Measurements from ENCODE around the gene SDR42E1.
"Not testable (repeated sequence)": the region's sequence is repeated elsewhere in the genome, so short reads cannot be mapped to it uniquely, and the experiment has no call there.

SDR42E1 gene

DNA sequence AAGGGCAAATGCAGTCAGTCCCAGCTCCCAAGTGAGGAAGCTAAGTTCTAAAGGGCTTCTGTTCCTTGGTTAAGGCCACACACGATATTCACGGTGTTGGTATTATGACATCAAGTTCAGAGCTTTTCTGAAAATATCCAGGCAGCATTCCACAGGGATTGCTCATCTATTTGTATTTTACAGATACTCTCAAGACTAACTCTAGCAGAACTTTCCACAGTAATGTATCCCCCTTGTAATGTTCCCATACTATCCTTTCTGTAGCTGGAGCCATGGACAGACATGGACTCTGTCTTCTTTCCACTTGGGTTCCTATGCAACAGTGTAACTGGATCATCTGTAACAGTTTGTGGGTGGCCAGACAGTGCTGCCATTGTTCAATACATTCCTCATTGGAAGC lies 13.5 kb downstream of the SDR42E1 start:
- no peak for DNase-seq

DNA sequence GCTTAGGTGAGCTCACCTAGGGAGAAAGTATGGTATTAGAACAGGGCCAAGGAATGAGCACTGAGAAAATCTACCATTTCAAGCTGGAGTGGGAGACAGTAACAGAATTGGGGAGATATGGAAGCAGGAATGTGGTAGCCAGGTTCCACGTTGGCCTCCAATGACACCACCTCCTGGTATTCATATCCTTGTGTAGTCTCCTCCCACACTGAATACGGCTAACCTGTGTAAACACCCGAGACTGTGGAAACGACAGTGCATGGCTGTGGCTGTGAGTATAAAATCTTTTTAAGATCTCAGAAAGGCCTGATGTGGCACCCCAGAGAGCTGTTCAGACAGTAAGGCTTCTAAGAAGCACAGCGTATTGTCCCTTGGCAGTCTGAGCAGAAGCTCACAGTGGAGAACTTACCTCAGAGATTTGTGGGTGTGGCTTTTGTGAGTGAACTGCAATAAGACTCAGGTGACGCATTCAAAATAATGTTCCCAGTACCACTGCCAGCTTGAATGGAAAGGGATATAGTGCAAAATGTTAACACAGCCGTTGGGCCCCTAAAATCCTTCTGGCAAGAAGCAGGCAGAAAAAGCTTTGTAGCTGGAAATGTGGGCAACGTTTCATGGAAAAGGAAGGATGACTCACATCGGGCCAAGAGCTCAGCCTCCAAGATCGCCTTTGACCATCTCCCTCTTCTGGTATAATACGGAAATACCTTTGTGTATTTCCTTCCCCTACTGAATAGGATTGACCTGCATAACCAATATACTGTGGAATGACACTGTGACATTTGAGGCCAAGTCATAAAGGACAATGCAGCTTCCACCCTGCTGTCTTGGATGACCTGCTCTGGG lies 14.4 kb downstream of the SDR42E1 start:
- no peak for DNase-seq

DNA sequence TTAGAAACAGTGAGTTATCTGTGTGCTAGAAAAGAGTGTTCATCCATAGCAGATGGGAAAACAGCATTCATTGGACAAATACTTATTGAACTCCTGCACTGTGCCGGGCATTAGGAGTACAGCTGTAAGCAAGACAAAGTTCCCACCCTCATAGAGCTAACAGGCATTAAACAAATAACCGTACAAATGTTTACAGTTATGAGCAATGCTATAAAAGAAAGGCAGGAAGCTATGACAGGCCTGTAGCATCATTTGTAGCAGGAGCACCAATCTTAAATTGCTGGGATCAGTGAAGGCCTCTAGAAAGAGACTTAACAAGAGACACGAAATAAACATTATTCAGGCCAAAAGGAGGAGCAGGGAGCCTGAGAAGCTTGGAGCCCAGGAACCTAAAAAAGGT lies 15.6 kb downstream of the SDR42E1 start:
- no peak for DNase-seq

DNA sequence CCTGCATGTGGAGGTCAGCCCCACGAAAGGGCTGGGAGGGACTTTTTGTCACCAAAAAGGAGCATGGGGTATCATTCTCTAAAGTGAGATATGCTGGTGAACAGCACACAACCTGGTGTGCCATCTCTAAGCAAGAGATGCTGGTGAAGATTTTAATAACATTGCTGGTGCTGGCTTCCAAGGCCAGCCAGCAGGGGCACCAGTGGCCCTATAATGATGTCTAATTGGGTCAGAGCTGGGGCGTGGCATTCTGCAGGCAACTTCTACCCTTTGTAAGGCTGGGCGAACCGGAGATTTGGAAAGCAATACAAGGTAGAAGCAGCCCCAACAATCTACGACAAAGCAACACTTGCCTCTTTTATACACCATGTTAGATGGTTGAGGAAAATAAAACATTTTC lies 16.8 kb downstream of the SDR42E1 start:
- DNase-seq = no peak

DNA sequence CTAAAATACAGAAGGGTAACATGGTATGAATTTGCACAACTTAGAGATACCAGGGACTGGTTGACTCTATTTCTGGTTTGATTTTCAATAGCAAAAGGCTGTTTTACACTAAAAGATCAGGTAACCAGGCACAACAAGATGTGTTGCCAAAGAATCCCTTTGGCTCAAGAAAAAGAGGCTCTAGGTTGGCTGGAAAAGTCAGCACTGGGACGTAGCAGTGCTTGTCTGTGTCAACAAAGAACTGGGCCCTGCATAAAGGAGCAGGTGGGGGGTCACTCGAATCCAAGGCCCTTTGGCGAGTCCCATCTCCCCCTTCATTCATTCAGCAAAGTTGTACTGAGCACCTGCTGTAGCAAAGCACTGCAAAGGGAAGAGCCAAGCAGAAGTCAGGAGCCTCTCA lies 18.4 kb downstream of the SDR42E1 start:
- DNase-seq = no peak

DNA sequence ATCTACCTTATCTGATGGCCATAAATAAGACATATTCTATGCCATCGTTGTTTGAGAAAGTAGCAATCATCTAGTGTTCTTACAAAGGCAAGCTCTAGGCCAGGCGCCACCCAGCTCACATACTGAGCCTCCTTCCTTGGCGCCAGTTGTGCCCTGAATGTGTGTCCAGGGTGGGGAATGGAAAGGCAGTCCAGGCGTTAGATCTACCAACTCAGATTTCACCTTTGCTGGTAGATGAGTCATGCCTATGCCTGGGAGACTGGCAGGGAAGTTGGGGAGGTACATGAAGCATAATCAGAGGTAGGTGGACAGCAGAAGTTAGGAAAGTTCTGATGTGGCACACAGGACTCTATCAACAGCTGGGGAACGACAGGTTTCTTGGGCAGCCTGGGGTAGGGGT lies 23.6 kb downstream of the SDR42E1 start:
- DNase-seq = no peak

DNA sequence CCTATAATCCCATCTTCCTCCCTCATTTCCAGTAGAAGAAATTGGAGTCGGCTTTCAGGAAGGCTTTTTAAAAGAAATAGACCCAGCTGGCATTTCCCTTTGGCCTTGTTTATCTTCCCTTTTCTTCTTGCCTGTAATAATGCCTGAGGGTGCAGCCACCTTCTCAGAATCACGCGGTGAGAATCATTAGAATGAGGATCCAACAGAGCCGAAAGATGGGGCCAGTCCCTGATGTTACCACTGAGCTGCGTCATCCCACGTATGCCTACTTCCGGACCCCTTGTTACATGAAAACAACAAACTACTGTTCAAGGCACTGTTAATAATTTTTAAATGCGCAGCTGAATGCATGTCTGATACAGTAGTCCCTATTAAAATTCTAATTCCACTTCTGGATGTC lies 24.1 kb downstream of the SDR42E1 start:
- no peak for DNase-seq

DNA sequence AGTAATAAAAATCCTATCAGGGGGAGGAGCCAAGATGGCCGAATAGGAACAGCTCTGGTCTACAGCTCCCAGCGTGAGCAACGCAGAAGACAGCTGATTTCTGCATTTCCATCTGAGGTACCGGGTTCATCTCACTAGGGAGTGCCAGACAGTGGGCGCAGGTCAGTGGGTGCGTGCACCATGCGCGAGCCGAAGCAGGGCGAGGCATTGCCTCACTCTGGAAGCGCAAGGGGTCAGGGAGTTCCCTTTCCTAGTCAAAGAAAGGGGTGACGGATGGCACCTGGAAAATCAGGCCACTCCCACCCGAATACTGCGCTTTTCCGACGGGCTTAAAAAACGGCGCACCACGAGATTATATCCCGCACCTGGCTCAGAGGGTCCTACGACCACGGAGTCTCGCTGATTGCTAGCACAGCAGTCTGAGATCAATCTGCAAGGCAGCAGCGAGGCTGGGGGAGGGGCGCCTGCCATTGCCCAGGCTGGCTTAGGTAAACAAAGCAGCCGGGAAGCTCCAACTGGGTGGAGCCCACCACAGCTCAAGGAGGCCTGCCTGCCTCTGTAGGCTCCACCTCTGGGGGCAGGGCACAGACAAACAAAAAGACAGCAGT lies 33.8 kb downstream of the SDR42E1 start:
- not testable (repeated sequence) for DNase-seq

DNA sequence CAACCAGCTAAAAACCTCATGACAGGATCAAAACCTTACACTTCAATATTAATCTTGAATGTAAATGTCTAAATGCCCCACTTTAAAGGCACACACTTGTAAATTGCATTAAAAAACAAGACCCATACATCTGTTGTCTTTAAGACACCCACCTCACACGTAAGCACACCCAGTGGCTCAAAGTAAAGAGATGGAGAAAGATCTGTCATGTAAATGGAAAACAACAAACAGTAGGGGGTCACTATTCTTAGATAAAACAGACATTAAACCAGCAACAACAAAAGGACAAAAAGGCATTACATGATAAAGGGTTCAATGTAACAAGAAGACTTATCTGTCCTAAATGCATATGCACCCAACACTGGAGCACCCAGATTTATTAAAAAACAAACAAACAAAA lies 35.6 kb downstream of the SDR42E1 start:
- DNase-seq = no peak

DNA sequence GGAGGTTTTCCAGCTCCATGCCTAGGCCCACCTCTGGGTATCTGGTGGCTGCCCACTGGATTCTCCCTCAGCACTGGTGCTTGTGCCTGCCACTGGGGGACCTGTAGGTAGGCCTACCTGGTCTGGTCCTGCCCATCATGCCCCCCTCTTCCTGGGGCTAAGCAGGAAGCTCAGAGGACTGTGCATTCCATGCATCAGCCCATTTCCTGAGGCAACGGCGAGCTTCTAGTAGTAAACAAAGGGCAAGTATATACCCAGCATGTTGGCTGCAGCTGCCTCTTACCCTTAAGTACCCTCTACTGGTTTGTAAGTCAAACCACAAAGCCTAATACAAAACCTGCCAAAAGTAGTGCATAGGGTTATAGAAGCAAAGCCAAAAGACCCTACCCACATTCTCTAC lies 37.5 kb downstream of the SDR42E1 start:
- peak; percentile 40 for DNase-seq

DNA sequence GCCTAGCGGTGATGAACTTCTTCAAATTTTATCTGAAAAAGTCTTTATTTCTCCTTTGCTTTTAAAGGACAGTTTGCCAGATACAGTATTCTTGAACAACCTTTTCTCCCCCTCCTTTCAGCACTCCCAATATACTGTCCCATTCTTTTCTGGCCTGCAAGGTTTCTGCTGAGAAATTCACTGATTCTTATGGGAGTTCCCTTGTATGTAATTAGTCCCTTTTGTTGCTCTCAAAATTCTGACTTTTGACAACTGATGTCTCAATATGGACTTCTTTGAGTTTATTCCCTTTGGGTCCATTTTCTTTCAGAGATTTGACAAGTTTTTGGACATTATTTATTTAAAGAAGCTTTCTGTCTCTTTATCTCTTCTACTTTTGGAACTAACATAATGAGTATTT lies 39.4 kb downstream of the SDR42E1 start:
- DNase-seq = no peak

DNA sequence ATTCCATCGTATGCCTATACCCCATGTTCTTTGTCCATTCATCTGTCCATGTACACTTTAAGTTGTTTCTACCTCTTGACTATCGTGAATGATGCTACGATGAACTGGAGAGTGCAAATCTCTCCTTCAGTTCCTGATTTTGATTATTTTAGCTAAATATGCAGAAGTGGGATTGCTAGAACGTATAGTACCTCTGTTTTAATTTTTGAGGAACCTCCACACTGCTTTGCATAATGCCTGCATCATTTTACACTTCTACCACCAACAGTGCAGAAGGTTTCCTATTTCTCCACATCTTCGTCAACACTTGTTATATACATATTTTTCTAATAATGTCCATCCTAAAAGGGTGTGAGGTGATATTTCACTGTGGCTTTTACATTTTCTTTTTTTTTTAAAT lies 43.9 kb downstream of the SDR42E1 start:
- DNase-seq = no peak

DNA sequence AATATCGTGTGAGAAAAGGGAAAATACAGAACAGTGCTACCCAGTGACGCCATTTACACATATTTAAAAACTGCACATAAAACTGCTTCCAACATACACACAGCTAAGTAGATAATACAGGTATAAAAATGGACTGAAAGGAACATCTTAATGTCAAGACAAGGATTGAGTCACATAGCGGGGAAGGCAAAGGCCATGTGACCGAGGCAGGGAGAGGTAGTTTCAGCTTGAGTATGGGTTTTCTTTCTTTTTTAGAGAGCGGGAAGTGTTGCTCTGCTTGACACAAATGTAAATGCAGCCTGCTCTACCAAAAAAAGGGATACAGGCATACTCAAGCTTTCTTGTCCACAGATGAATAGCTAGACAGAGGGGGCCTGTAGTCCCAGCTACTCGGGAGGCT lies 46.5 kb downstream of the SDR42E1 start:
- no peak for DNase-seq

DNA sequence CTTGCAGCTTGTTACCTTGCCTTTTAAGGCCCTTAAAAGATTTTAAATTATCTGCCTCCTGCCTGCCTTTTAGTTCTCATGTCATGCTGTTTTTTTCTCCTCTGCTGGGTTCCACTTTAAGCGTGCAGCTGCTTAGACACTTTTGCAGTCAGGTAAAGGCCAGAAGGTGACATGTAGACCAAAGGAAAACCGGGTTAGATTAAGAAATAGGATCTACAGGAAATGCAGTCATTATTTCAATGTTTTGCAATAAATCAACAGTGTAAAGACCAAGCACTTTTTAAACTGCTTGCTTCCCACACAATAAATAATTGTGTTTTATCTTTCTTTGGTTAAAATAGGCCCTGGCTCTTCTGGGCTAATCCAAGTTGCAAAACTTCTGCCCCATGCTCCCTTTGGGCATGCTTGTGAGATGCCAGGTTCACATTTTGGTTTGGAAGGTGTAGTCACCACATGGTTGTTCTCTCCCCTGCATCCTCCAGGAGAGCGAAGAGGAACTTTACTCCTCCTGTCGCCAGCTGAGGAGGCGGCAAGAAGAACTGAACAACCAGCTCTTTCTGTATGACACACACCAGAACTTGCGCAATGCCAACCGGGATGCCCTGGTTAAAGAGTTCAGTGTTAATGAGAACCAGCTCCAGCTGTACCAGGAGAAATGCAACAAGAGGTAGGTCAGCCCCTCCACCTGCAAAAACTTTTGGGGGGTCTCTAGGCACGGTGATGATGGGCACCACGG lies 54.9 kb downstream of the SDR42E1 start:
- no peak for DNase-seq

DNA sequence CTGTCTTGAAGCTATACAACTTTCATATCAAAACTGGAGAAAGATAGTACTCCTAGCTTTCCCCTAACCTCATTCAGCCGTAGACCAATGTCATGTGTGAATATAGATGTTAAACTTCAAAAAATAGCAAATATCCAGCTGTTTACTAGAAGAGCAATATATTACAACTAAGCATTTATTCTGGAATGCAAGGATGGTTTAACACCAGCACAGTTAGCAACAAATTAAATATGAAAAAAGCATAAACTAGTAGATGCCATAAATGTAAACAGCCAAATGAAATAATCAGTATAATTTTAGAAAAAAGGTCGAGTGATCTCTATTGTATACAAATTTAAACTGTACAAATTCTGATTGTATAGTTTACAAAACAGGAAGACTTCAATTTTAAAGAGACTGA lies 59.7 kb downstream of the SDR42E1 start:
- no peak for DNase-seq

DNA sequence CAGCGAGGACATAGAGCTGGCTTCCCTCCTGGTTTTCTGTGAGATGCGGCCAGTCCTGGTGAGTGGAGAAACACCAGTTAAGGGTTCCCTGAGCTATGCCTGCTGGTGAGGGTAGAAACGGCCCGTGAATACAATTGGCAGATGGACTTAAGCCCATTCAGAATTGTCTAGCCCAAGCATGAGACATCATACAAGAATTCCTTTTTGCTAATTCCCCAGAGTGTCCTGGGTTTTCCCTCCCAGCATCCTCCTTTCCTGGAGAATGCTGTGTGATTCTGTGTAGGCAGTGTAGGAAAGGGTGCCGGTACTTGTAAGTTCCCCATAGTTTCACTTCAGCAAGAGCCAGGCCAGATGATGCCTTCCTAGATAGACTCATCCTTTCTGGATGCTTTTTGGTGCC lies 65.1 kb downstream of the SDR42E1 start:
- no peak for DNase-seq

DNA sequence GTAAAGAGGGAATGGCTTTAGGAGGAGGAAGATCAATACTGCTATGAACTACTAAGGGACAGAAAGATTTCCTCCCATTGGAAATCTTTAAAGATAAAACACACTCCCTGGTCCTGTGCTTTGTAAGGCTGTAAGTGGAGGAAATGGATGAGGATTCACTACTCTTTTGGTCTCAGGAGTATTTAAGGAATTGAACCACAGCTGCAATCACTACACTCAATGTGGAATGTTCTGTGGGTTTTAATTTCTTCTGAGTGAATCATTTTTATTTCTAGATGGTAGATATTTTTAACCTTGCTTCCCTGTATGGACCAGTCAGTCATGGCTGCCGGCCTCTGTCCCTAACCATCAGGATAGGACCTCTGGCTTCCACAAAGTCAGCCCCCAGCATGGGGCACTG lies 65.6 kb downstream of the SDR42E1 start:
- DNase-seq = no peak

DNA sequence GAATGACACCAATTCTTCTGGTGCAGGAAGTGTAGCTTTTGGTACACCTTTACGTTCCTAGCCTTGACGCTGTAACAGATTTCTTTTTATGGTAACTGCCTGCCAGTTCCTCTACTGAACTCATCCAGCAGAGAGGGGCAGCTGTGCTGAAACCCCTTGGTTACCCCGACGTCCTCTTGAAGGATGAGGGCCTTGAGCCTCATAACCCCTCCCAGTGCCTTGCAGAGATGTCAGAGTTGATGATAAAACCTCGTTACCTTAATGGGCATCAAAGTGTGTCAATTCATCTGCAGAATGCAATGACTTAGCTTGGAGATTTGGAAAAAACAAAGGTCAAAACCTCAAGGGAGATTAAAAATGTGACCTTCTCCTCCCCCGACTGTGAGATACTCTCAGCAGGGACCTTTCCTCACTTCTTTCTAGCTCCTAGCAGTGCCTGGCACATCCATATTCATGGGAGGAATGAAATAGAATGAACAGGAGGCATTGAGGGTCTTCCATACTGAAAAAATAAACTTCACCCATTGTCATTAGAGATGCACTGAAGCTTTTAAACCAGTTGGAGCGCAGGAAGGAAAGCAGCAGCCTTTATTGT lies 69.2 kb downstream of the SDR42E1 start:
- no peak for DNase-seq

DNA sequence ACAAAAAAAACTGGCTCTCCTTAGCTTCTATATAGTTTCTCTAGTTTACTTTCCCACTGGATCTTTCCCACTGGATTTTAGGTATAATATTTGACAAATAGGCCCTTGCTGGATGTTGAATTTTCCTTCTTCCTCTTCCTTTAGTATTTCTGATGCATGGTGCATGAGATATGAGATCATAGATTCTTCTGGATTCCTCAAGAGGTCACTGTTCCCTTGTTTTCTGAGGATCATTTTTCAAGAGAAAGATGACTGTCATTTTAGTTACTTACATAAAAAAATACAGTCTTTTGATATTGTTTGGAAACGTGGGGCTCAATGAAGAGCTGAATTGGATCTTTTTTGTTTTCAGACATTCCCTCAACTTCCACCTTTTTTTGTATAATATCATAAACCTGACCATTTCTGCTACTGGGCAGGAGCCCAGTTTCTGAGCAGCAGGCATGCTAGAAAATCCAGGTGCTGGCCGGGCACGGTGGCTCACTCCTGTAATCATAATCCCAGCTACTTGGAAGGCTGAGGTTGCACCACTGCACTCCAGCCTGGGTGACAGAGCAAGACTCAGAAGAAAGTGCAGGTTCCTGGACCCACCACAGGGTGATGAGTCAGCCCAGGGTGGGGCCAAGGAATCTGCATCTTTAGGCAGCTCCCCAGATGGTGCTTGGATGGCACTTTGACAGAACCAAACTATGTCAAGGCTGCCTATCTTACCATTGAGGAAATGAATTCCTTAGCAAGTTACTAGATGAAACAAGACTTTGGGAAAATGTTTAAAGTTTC lies 70.3 kb downstream of the SDR42E1 start:
- DNase-seq = no peak

DNA sequence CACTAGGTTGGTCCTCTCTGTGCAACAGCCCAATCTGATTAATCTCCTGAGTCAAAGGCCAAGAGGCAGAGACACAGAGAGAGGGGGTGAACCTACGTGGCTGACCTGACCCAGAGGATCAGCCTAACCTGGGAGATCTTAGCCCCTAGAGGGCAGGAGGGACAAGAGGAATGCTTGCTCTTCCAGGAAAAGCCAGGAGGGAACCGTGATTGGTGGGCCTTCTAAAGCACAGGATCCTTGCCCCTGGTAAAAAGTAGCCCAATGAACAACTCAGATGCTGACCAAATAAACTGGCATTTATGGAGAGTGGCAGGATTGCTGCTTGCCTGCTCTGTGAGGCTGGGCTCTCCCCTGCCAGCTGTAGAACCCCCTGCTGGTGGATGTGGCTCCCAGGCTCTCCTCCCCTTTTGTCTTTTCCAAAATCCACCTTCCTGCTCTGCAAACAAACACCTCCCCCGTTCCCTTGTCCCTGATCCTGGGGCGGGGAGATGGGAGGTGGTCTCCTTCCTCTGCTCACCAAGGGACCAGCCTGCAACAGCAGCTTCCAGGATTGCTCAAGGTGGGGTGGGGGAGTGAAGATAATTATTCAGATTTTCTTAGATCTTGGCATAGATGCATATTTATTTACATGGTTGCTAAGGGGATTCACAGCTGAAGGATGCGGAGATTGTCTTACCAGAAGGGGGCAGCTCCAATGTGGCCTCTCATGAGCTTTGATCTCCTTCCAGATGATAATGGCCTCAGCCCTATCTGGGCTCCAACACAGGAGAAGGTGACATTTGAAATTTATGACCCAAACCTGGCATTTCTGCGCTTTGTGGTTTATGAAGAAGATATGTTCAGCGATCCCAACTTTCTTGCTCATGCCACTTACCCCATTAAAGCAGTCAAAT lies 71.9 kb downstream of the SDR42E1 start:
- DNase-seq = no peak
